Lower leg skin (tissue), 3 donors: ENCODE measurements around the gene DNER.

ENCODE experiments used
- CTCF ChIP-seq, 3 donors: fragments of 450-650 bp; IDR thresholded peaks; one replicate each; pipeline ENCODE4 v1.5.1; 2016; ENCODE audit warnings: antibody characterized with exemption in 3 of 3, mild to moderate bottlenecking in 3 of 3, moderate library complexity in 2 of 3
- POLR2A ChIP-seq, 2 donors: fragments of 450-650 bp; IDR thresholded peaks; one replicate each; pipeline ENCODE4 v1.6.1; 2016 to 2017; ENCODE audit warnings: antibody characterized with exemption in 2 of 2, mild to moderate bottlenecking in 1 of 2, moderate library complexity in 1 of 2

GRCh38 chr2:229732897-229733296 is 18.5 kb upstream of the DNER start:
- TF ChIP-seq POLR2A (IDR thresholded peaks at IDR 0.05) (no peak), CTCF (IDR thresholded peaks at IDR 0.05) (no peak)
